OCI-LY7 (cell line): Measurements from ENCODE around the gene SRSF5. TPM values are rescaled to one million over a fixed set of nuclear protein-coding genes. Genes with fewer than 3 reads are reported as not detected.

Experiments
- small RNA-seq: library from RNA; depleted of rRNA; stranded (forward); fragments of <200 nt; gene quantifications from one replicate; pipeline ENCODE3, GENCODE V24; 2014
- total RNA-seq, 2 experiments: library from RNA; depleted of rRNA in 1 of 2; stranded (reverse); fragments of >200 nt in 1 of 2; shearing (Covaris generic) in 1 of 2; gene quantifications; 2 replicates each; pipeline ENCODE4 v1.2.3, GENCODE V29; 2014 to 2022

Gene SRSF5
- total RNA-seq, 2 experiments from 2014 or later, result 341 to 474 TPM

Small RNAs within 50 kb of the gene (small RNA-seq; reads per million reads assigned to genes)
- gene RF00614, result not detected

Other genes starting within 250 kb of the SRSF5 start
- not detected in 2 replicates for gene CCDC177, start 192.3 kb upstream of the SRSF5 start, total RNA-seq (2014; rRNA removed; shearing (Covaris generic))
- gene CCDC177, start 192.3 kb upstream of the SRSF5 start, total RNA-seq (2022), result not detected in 2 replicates
- 19.3 and 23.1 TPM in 2 replicates for gene SUSD6, start 155.5 kb upstream of the SRSF5 start, total RNA-seq (2014; rRNA removed; shearing (Covaris generic))
- 40.9 and 43.6 TPM in 2 replicates for gene SUSD6, start 155.5 kb upstream of the SRSF5 start, total RNA-seq (2022)
- gene SLC10A1, start 30.1 kb downstream of the SRSF5 start, total RNA-seq (2014; rRNA removed; shearing (Covaris generic)), result not detected in 2 replicates
- not detected in 2 replicates for gene SLC10A1, start 30.1 kb downstream of the SRSF5 start, total RNA-seq (2022)
- not detected in 2 replicates for gene SMOC1, start 112.3 kb downstream of the SRSF5 start, total RNA-seq (2014; rRNA removed; shearing (Covaris generic))
- not detected in 2 replicates for gene SMOC1, start 112.3 kb downstream of the SRSF5 start, total RNA-seq (2022)